GM12801 (cell line): ENCODE measurements around the gene CARM1.

Source experiments
- CTCF ChIP-seq: IDR thresholded peaks from one replicate; pipeline ENCODE4 v1.5.1; 2011; ENCODE audit warnings: control low read depth; ENCODE audit not compliant: insufficient read length; ENCODE audit errors: extremely low read depth

CARM1 gene

GRCh38 chr19:10830931-10831779 is 40.2 kb upstream of the CARM1 start:
- TF ChIP-seq CTCF, result no peak

GRCh38 chr19:10831987-10832938 is 39.1 kb upstream of the CARM1 start:
- TF ChIP-seq CTCF, result no peak

- TF ChIP-seq CTCF, result no peak
Observed at GRCh38 chr19:10832939-10833296, 38.4 kb upstream of the CARM1 start.

- no peak for TF ChIP-seq CTCF
Observed at GRCh38 chr19:10835089-10835753, 36.1 kb upstream of the CARM1 start.

GRCh38 chr19:10835754-10836478 is 35.4 kb upstream of the CARM1 start, which contains the start of gene TMED1:
TSS of gene TMED1 (minus strand) at chr19:10836212. CDS start at chr19:10836191, 21 bp downstream.
- no peak for TF ChIP-seq CTCF

- no peak for TF ChIP-seq CTCF
Observed at GRCh38 chr19:10836479-10837330, 34.6 kb upstream of the CARM1 start.
